ENCODE measurements around the gene RPP25L.

DNA sequence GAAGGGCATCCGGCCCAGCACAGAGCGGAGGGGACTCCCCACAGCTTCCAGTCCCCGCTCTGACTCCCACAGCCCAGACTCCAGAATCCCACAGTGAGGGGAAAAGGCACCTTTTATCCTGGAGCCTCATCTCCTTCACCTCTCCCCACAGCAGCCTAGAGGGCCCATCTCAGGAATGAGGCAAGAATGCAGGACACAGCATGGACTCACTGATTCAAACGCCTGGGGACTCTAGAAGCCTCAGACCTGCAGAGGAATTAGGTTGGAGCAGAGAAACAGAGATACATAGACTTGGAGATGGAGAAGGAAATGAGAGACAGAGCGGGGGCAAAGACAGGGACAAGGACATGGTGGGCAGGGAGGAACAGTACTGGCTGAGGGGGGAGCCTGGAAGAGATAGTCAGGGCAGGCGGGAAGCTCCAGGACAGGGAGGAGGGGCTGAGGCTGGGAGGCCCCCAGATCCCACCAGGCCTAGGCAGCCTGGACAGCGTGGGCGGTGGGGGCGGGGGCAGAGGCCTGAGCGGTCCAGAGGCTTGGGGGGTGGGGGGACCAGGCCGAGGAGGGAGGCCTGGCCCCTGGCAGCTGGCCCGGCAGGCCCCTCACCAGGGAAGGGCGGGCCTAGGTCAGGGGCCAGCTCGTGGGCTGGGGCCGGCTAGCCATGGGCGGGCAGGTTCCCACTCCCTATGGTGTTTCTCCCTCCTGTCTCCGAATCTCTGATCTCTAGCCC lies 38.1 kb downstream of the RPP25L start:
- no peak for TF ChIP-seq POLR2A (IDR thresholded peaks at IDR 0.05)
- TF ChIP-seq, protein P1, sequence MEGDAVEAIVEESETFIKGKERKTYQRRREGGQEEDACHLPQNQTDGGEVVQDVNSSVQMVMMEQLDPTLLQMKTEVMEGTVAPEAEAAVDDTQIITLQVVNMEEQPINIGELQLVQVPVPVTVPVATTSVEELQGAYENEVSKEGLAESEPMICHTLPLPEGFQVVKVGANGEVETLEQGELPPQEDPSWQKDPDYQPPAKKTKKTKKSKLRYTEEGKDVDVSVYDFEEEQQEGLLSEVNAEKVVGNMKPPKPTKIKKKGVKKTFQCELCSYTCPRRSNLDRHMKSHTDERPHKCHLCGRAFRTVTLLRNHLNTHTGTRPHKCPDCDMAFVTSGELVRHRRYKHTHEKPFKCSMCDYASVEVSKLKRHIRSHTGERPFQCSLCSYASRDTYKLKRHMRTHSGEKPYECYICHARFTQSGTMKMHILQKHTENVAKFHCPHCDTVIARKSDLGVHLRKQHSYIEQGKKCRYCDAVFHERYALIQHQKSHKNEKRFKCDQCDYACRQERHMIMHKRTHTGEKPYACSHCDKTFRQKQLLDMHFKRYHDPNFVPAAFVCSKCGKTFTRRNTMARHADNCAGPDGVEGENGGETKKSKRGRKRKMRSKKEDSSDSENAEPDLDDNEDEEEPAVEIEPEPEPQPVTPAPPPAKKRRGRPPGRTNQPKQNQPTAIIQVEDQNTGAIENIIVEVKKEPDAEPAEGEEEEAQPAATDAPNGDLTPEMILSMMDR (IDR thresholded peaks at IDR 0.05): no peak
